SK-N-SH (cell line): ENCODE measurements around the gene ZNF726. TPM values are rescaled to one million over a fixed set of nuclear protein-coding genes. Genes with fewer than 3 reads are reported as not detected.

ENCODE experiments used
- CTCF ChIA-PET: fragments of 300-600, 350-600 bp; formaldehyde crosslinking; extraction: SDS; loops from one replicate; lab custom pipeline; 2021; lab: Yijun Ruan, JAX
- POLR2A ChIA-PET: fragments of 350-600 bp; sonication (Branson Sonifier 250); formaldehyde crosslinking; extraction: SDS; loops from one replicate; lab custom pipeline; 2020; ENCODE audit warnings: antibody characterized with exemption, inconsistent platforms; lab: Yijun Ruan, JAX
- DNase-seq: peaks from one replicate; pipeline ENCODE4 v3.0.0; 2012
- H2AFZ ChIP-seq: fragments of 200-600 bp; sonication (generic); 2 replicates; pipeline ENCODE4 v1.8.1; 2016; ENCODE audit warnings: antibody characterized with exemption, mild to moderate bottlenecking, low read depth
- H3F3A ChIP-seq: fragments of 200-600 bp; sonication (generic); replicated peaks from 2 replicates; pipeline ENCODE3; 2016; ENCODE audit warnings: antibody characterized with exemption, mild to moderate bottlenecking; ENCODE audit not compliant: insufficient read depth
- H3K27ac ChIP-seq, 2 experiments: fragments of 200-500 bp in 1 of 2; fragments of 200-600 bp in 1 of 2; sonication (Bioruptor generic) in 1 of 2; sonication (generic), shearing (Covaris generic) in 1 of 2; 2 replicates each; pipeline versions ENCODE4 v1.5.1 to v1.6.1; 2014 to 2016; ENCODE audit warnings: low read depth in 2 of 2, inconsistent platforms in 1 of 2, low read length in 1 of 2, mild to moderate bottlenecking in 1 of 2, mixed read lengths in 1 of 2
- H3K27me3 ChIP-seq: fragments of 200-600 bp; sonication (generic), shearing (Covaris generic); 2 replicates; pipeline ENCODE4 v1.6.1; 2016; ENCODE audit warnings: mixed run types; ENCODE audit not compliant: insufficient read depth
- H3K36me3 ChIP-seq, 2 experiments: fragments of 200-500 bp in 1 of 2; fragments of 200-600 bp in 1 of 2; sonication (Bioruptor generic) in 1 of 2; sonication (generic) in 1 of 2; replicated peaks in 1 of 2; 2 replicates each; pipeline versions ENCODE3 to v1.5.1; 2014 to 2016; ENCODE audit warnings: low read length in 1 of 2, mild to moderate bottlenecking in 1 of 2; ENCODE audit not compliant: insufficient read depth in 2 of 2, control insufficient read depth in 1 of 2
- H3K4me1 ChIP-seq, 2 experiments: fragments of 200-500 bp in 1 of 2; fragments of 200-600 bp in 1 of 2; sonication (Bioruptor generic) in 1 of 2; sonication (generic), shearing (Covaris generic) in 1 of 2; 2 replicates each; pipeline versions ENCODE4 v1.5.1 to v1.6.1; 2014 to 2016; ENCODE audit warnings: low read depth in 1 of 2, low read length in 1 of 2, mixed run types in 1 of 2; ENCODE audit not compliant: insufficient read depth in 2 of 2, control insufficient read depth in 1 of 2
- H3K4me2 ChIP-seq: fragments of 200-600 bp; sonication (generic), shearing (Covaris generic); 2 replicates; pipeline ENCODE4 v1.6.1; 2017; ENCODE audit warnings: mixed run types
- H3K4me3 ChIP-seq, 2 experiments: fragments of 200-500 bp in 1 of 2; fragments of 200-600 bp in 1 of 2; sonication (Bioruptor generic) in 1 of 2; sonication (generic), shearing (Covaris generic) in 1 of 2; 2 replicates each; pipeline versions ENCODE4 v1.5.1 to v1.8.1; 2014 to 2016; ENCODE audit warnings: low read depth in 2 of 2, inconsistent platforms in 1 of 2, low read length in 1 of 2, mild to moderate bottlenecking in 1 of 2, mixed read lengths in 1 of 2, moderate library complexity in 1 of 2
- H3K79me2 ChIP-seq: fragments of 200-600 bp; sonication (generic); 2 replicates; pipeline ENCODE4 v1.8.1; 2017; ENCODE audit warnings: mild to moderate bottlenecking; ENCODE audit not compliant: insufficient read depth
- H3K9ac ChIP-seq: fragments of 200-600 bp; sonication (generic); 2 replicates; pipeline ENCODE4 v1.6.1; 2017; ENCODE audit warnings: mixed run types
- H3K9me2 ChIP-seq: fragments of 200-600 bp; sonication (generic); 2 replicates; pipeline ENCODE4 v1.6.1; 2017; ENCODE audit warnings: mixed run types
- H3K9me3 ChIP-seq: fragments of 200-600 bp; sonication (generic); 2 replicates; pipeline ENCODE4 v1.6.1; 2017; ENCODE audit warnings: mixed run types, mild to moderate bottlenecking, moderate library complexity
- H4K20me1 ChIP-seq: fragments of 200-600 bp; sonication (generic); 2 replicates; pipeline ENCODE4 v1.6.1; 2017; ENCODE audit warnings: mild to moderate bottlenecking, mixed run types; ENCODE audit not compliant: insufficient read depth
- CHD2 ChIP-seq: fragments of 150-350 bp; IDR thresholded peaks from 2 replicates; pipeline ENCODE4 v1.6.1; 2018; ENCODE audit warnings: low read length; ENCODE audit not compliant: partially characterized antibody
- CTCF ChIP-seq: fragments of 200-600 bp; sonication (generic); IDR thresholded peaks from 2 replicates; pipeline ENCODE4 v1.6.1; 2017; ENCODE audit warnings: antibody characterized with exemption, mild to moderate bottlenecking, moderate library complexity
- EP300 ChIP-seq, 2 experiments: IDR thresholded peaks; 2 replicates each; pipeline versions ENCODE4 v1.4.0 to v1.6.1; 2012; ENCODE audit warnings: borderline replicate concordance in 1 of 2, low read depth in 1 of 2, low read length in 1 of 2
- EZH2phosphoT487 ChIP-seq: fragments of 200-600 bp; sonication (generic); IDR thresholded peaks from 2 replicates; pipeline ENCODE4 v1.6.1; 2017; ENCODE audit warnings: low read depth, mixed run types, mild to moderate bottlenecking, antibody characterized with exemption, moderate library complexity, borderline replicate concordance
- FOSL2 ChIP-seq: IDR thresholded peaks from 2 replicates; pipeline ENCODE4 v1.4.0; 2012; ENCODE audit warnings: low read depth, mild to moderate bottlenecking, moderate library complexity, borderline replicate concordance
- FOXM1 ChIP-seq: IDR thresholded peaks from 2 replicates; pipeline ENCODE4 v1.4.0; 2012; ENCODE audit warnings: low read depth, mild to moderate bottlenecking
- GABPA ChIP-seq: IDR thresholded peaks from 2 replicates; pipeline ENCODE4 v1.4.0; 2012; ENCODE audit warnings: low read depth, mild to moderate bottlenecking
- GATA2 ChIP-seq: sonication (generic); formaldehyde crosslinking; IDR thresholded peaks from 2 replicates; pipeline ENCODE4 v1.5.0; 2020; ENCODE audit warnings: mild to moderate bottlenecking, missing genetic modification reagents
- JUND ChIP-seq: IDR thresholded peaks from 2 replicates; pipeline ENCODE4 v1.4.0; 2012
- NFIC ChIP-seq: IDR thresholded peaks from 2 replicates; pipeline ENCODE4 v1.4.0; 2012; ENCODE audit warnings: borderline replicate concordance
- NRF1 ChIP-seq: IDR thresholded peaks from 2 replicates; pipeline ENCODE4 v1.6.1; 2012; ENCODE audit warnings: low read depth, mild to moderate bottlenecking, low read length
- POLR2AphosphoS5 ChIP-seq: IDR thresholded peaks from 2 replicates; pipeline ENCODE4 v1.6.1; 2012; ENCODE audit warnings: low read depth, low read length
- RXRA ChIP-seq: IDR thresholded peaks from 2 replicates; pipeline ENCODE4 v1.4.0; 2012; ENCODE audit warnings: low read depth, mild to moderate bottlenecking, borderline replicate concordance
- SMC3 ChIP-seq: IDR thresholded peaks from 2 replicates; pipeline ENCODE4 v1.6.1; 2012; ENCODE audit warnings: low read depth, low read length, improper control_type of control experiment
- TCF12 ChIP-seq: IDR thresholded peaks from 2 replicates; pipeline ENCODE4 v1.4.0; 2012
- USF2 ChIP-seq: fragments of 150-350 bp; IDR thresholded peaks from 2 replicates; pipeline ENCODE4 v1.6.1; 2017; ENCODE audit warnings: antibody characterized with exemption, low read length, low read depth, borderline replicate concordance
- ZBTB33 ChIP-seq: IDR thresholded peaks from 2 replicates; pipeline ENCODE4 v1.4.0; 2012; ENCODE audit warnings: low read depth, borderline replicate concordance
- WGBS: methylation state at CpG from one replicate; pipeline ENCODE4 v1.1.6; 2017; ENCODE audit warnings: low lambda C conversion rate; 5-methylcytosine and 5-hydroxymethylcytosine counted together
- polyA plus RNA-seq, 3 experiments: library from polyadenylated mRNA; depleted of rRNA; stranded (reverse); fragments of >200 nt; gene quantifications; 2 replicates each; pipeline ENCODE4 v1.2.3, GENCODE V29; 2012
- TF ChIP-seq, protein P1 (sequence below): IDR thresholded peaks from 2 replicates; pipeline ENCODE4 v1.4.0; 2012; ENCODE audit warnings: low read depth, borderline replicate concordance
- TF ChIP-seq, protein P2 (sequence below): IDR thresholded peaks from 2 replicates; pipeline ENCODE4 v1.6.1; 2012; ENCODE audit warnings: mild to moderate bottlenecking, low read depth, low read length, moderate library complexity

Gene ZNF726
- polyA plus RNA-seq, 1 of the 3 experiments (the other 2 are of a cell fraction), result 3.4 TPM

DNA sequence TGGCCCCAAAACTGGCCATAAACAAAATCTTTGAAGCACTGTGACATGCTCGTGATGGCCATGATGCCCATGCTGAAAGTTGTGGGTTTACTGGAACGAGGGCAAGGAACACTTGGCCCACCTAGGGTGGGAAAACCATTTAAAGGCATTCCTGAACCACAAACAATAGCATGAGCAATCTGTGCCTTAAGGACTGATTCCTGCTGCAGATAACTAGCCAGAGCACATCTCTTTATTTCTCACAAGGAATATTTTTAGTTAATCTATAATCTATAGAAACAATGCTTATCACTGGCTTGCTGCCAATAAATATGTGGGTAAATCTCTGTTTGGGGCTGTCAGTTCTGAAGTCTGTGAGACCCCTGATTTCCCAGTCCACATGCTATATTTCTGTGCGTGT, 10.3 kb upstream of the ZNF726 start:
- POLR2A ChIA-PET, result no interaction called here
- H4K20me1 ChIP-seq, result no peaks in the 10 kb centered on the region
- no peak for TF ChIP-seq FOXM1
- no peak for TF ChIP-seq POLR2AphosphoS5
- TF ChIP-seq CHD2, result no peak
- no peak for TF ChIP-seq NRF1
- no peak for TF ChIP-seq JUND
- no peak for TF ChIP-seq ZBTB33
- no peak for TF ChIP-seq TCF12
- TF ChIP-seq GATA2 (CRISPR knock-in tag), result no peak
- TF ChIP-seq EZH2phosphoT487, result no peak
- no peak for TF ChIP-seq NFIC
- TF ChIP-seq GABPA, result no peak
- TF ChIP-seq SMC3, result no peak
- no peak for TF ChIP-seq CTCF
- TF ChIP-seq RXRA, result no peak
- TF ChIP-seq, protein P1, sequence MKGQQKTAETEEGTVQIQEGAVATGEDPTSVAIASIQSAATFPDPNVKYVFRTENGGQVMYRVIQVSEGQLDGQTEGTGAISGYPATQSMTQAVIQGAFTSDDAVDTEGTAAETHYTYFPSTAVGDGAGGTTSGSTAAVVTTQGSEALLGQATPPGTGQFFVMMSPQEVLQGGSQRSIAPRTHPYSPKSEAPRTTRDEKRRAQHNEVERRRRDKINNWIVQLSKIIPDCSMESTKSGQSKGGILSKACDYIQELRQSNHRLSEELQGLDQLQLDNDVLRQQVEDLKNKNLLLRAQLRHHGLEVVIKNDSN, result no peak
- TF ChIP-seq EP300 (IDR thresholded peaks at IDR 0.05; ENCODE audit: borderline replicate concordance in 1 of 2, low read depth in 1 of 2, low read length in 1 of 2), result no peak
- no peak for TF ChIP-seq USF2
- TF ChIP-seq FOSL2, result no peak
- TF ChIP-seq, protein P2, sequence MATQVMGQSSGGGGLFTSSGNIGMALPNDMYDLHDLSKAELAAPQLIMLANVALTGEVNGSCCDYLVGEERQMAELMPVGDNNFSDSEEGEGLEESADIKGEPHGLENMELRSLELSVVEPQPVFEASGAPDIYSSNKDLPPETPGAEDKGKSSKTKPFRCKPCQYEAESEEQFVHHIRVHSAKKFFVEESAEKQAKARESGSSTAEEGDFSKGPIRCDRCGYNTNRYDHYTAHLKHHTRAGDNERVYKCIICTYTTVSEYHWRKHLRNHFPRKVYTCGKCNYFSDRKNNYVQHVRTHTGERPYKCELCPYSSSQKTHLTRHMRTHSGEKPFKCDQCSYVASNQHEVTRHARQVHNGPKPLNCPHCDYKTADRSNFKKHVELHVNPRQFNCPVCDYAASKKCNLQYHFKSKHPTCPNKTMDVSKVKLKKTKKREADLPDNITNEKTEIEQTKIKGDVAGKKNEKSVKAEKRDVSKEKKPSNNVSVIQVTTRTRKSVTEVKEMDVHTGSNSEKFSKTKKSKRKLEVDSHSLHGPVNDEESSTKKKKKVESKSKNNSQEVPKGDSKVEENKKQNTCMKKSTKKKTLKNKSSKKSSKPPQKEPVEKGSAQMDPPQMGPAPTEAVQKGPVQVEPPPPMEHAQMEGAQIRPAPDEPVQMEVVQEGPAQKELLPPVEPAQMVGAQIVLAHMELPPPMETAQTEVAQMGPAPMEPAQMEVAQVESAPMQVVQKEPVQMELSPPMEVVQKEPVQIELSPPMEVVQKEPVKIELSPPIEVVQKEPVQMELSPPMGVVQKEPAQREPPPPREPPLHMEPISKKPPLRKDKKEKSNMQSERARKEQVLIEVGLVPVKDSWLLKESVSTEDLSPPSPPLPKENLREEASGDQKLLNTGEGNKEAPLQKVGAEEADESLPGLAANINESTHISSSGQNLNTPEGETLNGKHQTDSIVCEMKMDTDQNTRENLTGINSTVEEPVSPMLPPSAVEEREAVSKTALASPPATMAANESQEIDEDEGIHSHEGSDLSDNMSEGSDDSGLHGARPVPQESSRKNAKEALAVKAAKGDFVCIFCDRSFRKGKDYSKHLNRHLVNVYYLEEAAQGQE, result no peak
- H3K9ac ChIP-seq, result no peak overlapping the region
- H3K4me2 ChIP-seq, result no peak overlapping the region
- H3F3A ChIP-seq, result no peaks in the 10 kb centered on the region
- no peaks in the 10 kb centered on the region for H3K36me3 ChIP-seq
- no peak for DNase-seq
- no peak overlapping the region for H2AFZ ChIP-seq
- no peaks in the 10 kb centered on the region for H3K4me1 ChIP-seq
- WGBS, result 2% methylated on average over 3 of the region's 3 CpGs
- H3K4me3 ChIP-seq, result no peak overlapping the region
- CTCF ChIA-PET, result no interaction called here
- H3K27ac ChIP-seq, result no peak overlapping the region
- H3K9me2 ChIP-seq, result no peaks in the 10 kb centered on the region
- no peaks in the 10 kb centered on the region for H3K27me3 ChIP-seq
- H3K79me2 ChIP-seq, result no peaks in the 10 kb centered on the region
- no peaks in the 10 kb centered on the region for H3K9me3 ChIP-seq
